H1 (cell line): ENCODE data around the gene CCDC174. TPM values are rescaled to one million over a fixed set of nuclear protein-coding genes. Genes with fewer than 3 reads are reported as not detected.

Experiments used
- TAF7 ChIP-seq: optimal IDR thresholded peaks from 2 replicates; pipeline ENCODE3; 2011; ENCODE audit warnings: low read depth, mild to moderate bottlenecking, inconsistent platforms, low read length, moderate library complexity, borderline replicate concordance
- polyA plus RNA-seq, 7 experiments: library from polyadenylated mRNA; depleted of rRNA in 3 of 7; stranded (reverse) in 5 of 7; unstranded in 2 of 7; fragments of >200 nt in 5 of 7; fragments of 200-250 nt in 2 of 7; gene quantifications; 1 replicate in 5 of 7; 2 replicates in 1 of 7; 4 replicates in 1 of 7; pipeline versions ENCODE4 v1.2.1 to v1.2.3, GENCODE V29; 2011 to 2013; ENCODE audit warnings: missing spikeins in 2 of 7, mixed read lengths in 2 of 7
- total RNA-seq: library from RNA; stranded (reverse); fragmentation: NEBNext Ultra II Directional; extraction: Animal tissue kit (Norgen Biotek cat#: 25700); gene quantifications from 2 replicates; pipeline ENCODE4 v1.2.1, GENCODE V29; 2021

The CCDC174 gene
- total and polyA plus RNA-seq, 2 of the 8 experiments (the other 6 are each of a cell fraction or from before 2014, with no cell fraction given) = 3.5 to 11.9 TPM

GRCh38 chr3:14688525-14688924, 37.0 kb downstream of the CCDC174 start (continued):
- no peak for TF ChIP-seq TAF7
- TF ChIP-seq, all 59 proteins: peak for 0
